Raji (cell line): Measurements from ENCODE around the gene POLR2F.

Experiments
- POLR2A ChIP-seq: IDR thresholded peaks from 2 replicates; pipeline ENCODE4 v1.6.1; 2011; ENCODE audit warnings: low read depth, low read length, control low read depth; ENCODE audit not compliant: insufficient read depth

The POLR2F gene

GRCh38 chr22:37967637-37968451 is 14.3 kb downstream of the POLR2F start:
- no peak for TF ChIP-seq POLR2A

- TF ChIP-seq POLR2A, result no peak
Measured at GRCh38 chr22:37968452-37969251, 15.2 kb downstream of the POLR2F start.

GRCh38 chr22:37970864-37971263 is 17.4 kb downstream of the POLR2F start:
- no peak for TF ChIP-seq POLR2A

- TF ChIP-seq POLR2A, result no peak
Measured at GRCh38 chr22:37971475-37972434, 18.3 kb downstream of the POLR2F start.

- no peak for TF ChIP-seq POLR2A
Measured at GRCh38 chr22:37972527-37972926, 19.0 kb downstream of the POLR2F start.

DNA sequence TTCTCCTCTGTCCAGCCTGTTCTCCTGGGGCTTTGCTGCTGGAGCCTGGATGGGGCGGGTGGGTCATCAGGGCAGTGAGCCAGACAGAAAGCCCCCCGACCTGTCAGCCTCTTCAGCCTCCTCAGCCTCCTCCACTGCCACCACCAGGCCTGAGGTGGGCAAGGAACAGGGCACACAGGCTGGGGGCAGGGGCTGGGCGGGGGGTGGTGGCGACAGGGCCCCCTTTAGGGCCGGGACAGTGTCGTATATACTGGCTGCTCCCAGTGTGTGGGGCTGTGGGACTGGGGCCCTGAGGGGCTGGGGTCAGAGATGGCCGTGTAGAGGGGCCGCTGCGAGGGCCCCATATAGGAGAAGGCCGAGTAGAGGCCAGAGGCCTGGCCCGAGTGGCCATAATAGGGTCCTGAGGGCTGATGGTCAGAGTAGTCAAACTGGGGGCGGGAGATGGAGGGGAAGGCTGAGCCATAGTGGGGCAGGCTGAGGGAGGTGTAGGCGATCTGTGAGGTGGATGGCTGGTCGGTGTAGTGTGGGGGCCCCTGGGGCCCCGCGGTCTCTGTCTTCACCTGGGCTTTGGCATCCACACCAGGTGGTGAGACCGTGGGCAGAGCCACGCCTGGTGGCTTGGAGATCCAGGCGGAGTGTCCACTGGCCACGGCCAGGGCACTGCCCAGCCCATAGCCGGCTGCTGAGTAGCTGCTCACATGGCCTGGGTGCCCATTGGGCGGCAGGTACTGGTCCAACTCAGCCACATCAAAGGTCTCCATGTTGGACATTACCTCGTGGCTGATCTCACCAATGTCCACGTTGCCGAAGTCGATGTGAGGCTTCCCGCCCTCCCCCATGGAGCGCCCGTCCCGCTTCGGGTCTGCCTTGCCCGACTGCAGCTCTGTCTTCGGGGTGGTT is 20.0 kb downstream of the POLR2F start:
- TF ChIP-seq POLR2A, result no peak

DNA sequence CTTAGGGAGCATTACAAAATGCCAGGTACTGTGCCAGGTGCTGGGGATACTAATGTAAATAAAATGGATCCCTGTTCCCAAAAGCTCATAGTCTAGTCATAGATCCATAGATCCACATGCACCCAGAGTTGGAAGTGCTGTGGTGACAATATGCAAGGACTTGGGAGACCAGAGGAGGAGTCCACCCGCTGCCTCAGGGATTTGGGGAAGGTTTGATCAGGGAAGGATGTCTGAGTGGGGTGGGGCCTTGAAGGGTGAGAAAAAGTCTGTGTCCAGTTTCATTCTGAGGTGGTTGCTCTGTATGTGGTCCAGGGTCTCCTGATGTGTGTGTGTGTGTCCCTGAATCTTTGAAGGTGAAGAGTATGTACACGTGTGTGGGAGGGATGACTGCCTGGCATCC is 21.7 kb downstream of the POLR2F start:
- TF ChIP-seq POLR2A, result no peak

DNA sequence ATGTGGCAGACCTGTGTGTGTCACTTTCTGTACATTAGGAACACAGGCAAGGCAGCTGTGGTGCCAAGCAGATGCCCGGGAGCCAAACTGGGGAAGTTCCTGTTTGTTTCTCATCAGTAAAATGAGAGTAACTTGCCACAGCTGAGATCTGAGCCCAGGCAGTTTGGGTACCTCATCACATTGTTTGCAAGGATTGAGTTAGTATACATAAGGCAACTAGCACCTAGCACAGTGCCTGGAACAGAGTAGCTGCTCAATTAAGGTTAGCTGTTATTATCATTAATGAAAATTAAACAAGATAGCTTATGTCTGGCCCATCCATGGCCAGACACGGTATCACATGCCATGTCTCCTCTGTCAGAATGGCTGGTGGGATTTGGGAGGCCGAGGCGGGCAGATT is 23.0 kb downstream of the POLR2F start:
- TF ChIP-seq POLR2A, result no peak

DNA sequence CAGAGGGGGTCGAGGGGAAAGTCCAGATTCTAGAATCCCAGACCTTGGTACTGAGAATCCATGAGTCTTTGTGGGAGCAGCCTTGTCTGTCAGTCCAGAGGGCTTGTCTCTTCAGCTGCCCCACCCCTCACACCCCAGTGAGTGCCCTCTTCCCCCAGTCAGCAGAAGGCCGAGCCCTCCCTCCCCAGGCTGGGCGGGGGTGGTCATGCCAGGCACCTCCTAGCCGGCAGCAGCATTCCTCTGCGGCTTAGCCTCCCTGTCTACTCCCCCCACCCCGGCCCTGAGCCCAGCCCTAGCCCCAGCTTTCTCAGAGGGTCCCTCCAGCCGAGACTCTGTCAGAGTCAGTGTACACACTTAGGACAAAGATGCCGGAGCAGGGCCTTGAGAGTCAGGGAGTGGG is 26.3 kb downstream of the POLR2F start:
- no peak for TF ChIP-seq POLR2A

GRCh38 chr22:37981282-37982011 is 27.9 kb downstream of the POLR2F start:
- no peak for TF ChIP-seq POLR2A

- no peak for TF ChIP-seq POLR2A
Measured at GRCh38 chr22:37982151-37982785, 28.8 kb downstream of the POLR2F start.

DNA sequence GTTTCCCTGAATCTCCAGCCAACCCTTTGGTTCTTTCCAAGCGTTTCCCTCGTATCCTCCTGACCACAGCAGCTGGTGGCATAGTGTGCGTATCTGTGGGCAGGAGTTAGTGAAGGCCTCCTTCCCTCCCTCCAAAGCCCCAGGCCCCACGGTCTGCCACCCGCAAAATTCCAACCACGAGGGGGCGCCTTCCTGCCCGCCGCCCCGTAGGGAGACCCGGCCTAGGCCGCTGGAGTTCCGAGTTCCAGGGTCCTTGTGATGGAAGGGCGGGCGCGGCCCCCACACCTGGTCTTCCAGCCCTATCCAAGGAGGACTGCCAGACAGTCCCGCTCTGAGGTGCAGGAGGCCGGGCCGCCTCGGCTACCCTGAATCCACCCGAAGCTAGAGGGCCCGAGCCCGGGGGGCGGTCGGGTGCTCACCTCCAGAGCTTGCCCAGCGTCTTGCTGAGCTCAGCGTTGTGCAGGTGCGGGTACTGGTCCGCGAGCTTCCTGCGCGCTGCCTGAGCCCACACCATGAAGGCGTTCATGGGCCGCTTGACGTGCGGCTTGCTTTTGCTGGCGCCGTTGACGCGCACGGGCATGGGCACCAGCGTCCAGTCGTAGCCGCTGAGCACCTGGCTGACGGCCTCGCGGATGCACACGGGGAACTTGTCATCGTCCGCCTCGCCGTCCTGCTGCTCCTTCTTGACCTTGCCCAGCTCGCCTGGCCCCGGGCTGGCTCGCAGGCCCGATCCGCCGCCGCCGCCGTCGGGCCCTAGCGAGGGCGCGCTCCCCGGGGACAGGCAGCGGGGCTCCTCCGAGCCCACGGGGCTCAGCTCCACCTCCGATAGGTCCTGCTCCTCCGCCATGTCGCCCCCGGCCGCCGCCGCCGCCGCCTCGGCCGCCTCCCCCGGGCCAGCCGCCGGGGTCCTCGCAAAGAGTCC is 29.7 kb downstream of the POLR2F start:
- no peak for TF ChIP-seq POLR2A
